Measurements from ENCODE around the gene RFNG. TPM values are rescaled to one million over a fixed set of nuclear protein-coding genes. Genes with fewer than 3 reads are reported as not detected.
A peak's percentile ranks its signal among the peaks of the same experiment; 100 is the strongest.

The RFNG gene
- 16.7 and 23.8 TPM in 2 replicates for total RNA-seq (2014; rRNA removed; shearing (Covaris generic))

GRCh38 chr17:82051776-82052637 lies at the start of gene RFNG, which contains the start of gene GPS1:
Gene RFNG, minus strand, starts transcription at chr17:82051811. Its CDS starts 45 bp downstream, at chr17:82051766.
Gene GPS1, plus strand, starts transcription at chr17:82051898. Its CDS starts 34 bp downstream, at chr17:82051932.
- Histone ChIP-seq H3K27me3 (replicated peaks) (no peaks in the 10 kb centered on the region), H3K9me3 (replicated peaks) (no peaks in the 10 kb centered on the region), H3K27ac (no peak within 1 kb of the TSS), H3K4me3 (peak within 1 kb of the TSS; percentile 100), H3K4me1 (replicated peaks) (peaks cover 28% of the 10 kb centered on the region), H3K36me3 (peaks cover 87% of the 10 kb centered on the region)
- no peak for DNase-seq (ENCODE audit: low read depth in 1 of 2, low spot score in 2 of 2)

- Histone ChIP-seq H3K36me3 (peaks cover 29% of the 10 kb centered on the region), H3K27me3 (replicated peaks) (no peaks in the 10 kb centered on the region), H3K27ac (no peak overlapping the region), H3K4me3 (no peak overlapping the region), H3K9me3 (replicated peaks) (peaks cover 13% of the 10 kb centered on the region), H3K4me1 (replicated peaks) (peaks cover 45% of the 10 kb centered on the region)
- no peak for DNase-seq (ENCODE audit: low read depth in 1 of 2, low spot score in 2 of 2)
Measured at GRCh38 chr17:82101301-82101715, 49.7 kb upstream of the RFNG start.

- H3K4me3 ChIP-seq: no peak overlapping the region
- no peaks in the 10 kb centered on the region for H3K27me3 ChIP-seq (replicated peaks)
- peaks cover 32% of the 10 kb centered on the region for H3K36me3 ChIP-seq
- DNase-seq (ENCODE audit: low read depth in 1 of 2, low spot score in 2 of 2): no peak
- H3K27ac ChIP-seq: no peak overlapping the region
- H3K4me1 ChIP-seq (replicated peaks): peaks cover 45% of the 10 kb centered on the region
- H3K9me3 ChIP-seq (replicated peaks): peaks cover 13% of the 10 kb centered on the region
Measured at GRCh38 chr17:82100502-82101298, 49.1 kb upstream of the RFNG start.

- peak overlapping the region; percentile 97 for H3K27ac ChIP-seq
- peaks cover 13% of the 10 kb centered on the region for H3K9me3 ChIP-seq (replicated peaks)
- H3K36me3 ChIP-seq: peaks cover 44% of the 10 kb centered on the region
- H3K4me1 ChIP-seq (replicated peaks): peaks cover 45% of the 10 kb centered on the region
- H3K4me3 ChIP-seq: peak overlapping the region; percentile 99
- DNase-seq (ENCODE audit: low read depth in 1 of 2, low spot score in 2 of 2): no peak
- no peaks in the 10 kb centered on the region for H3K27me3 ChIP-seq (replicated peaks)
Measured at GRCh38 chr17:82098939-82099763, 47.5 kb upstream of the RFNG start.

GRCh38 chr17:82098169-82098938 lies 46.7 kb upstream of the RFNG start, which contains the start of gene FASN:
Gene FASN, minus strand, starts transcription at chr17:82098236. Its CDS starts 1,791 bp downstream, at chr17:82096445.
- peak; percentile 97 to 98 for DNase-seq (ENCODE audit: low read depth in 1 of 2, low spot score in 2 of 2)
- no peaks in the 10 kb centered on the region for H3K27me3 ChIP-seq (replicated peaks)
- peak within 1 kb of the TSS; percentile 97 for H3K27ac ChIP-seq
- H3K9me3 ChIP-seq (replicated peaks): peaks cover 13% of the 10 kb centered on the region
- H3K36me3 ChIP-seq: peaks cover 51% of the 10 kb centered on the region
- H3K4me1 ChIP-seq (replicated peaks): peaks cover 45% of the 10 kb centered on the region
- H3K4me3 ChIP-seq: peak within 1 kb of the TSS; percentile 99

GRCh38 chr17:82097919-82098168 lies 46.2 kb upstream of the RFNG start:
- Histone ChIP-seq H3K9me3 (replicated peaks) (peaks cover 13% of the 10 kb centered on the region), H3K27me3 (replicated peaks) (no peaks in the 10 kb centered on the region), H3K36me3 (peaks cover 56% of the 10 kb centered on the region), H3K4me1 (replicated peaks) (peaks cover 45% of the 10 kb centered on the region), H3K4me3 (peak overlapping the region; percentile 99), H3K27ac (peak overlapping the region; percentile 75)
- DNase-seq (ENCODE audit: low read depth in 1 of 2, low spot score in 2 of 2): no peak

GRCh38 chr17:82097184-82097918 lies 45.7 kb upstream of the RFNG start:
- H3K9me3 ChIP-seq (replicated peaks): peaks cover 13% of the 10 kb centered on the region
- peaks cover 45% of the 10 kb centered on the region for H3K4me1 ChIP-seq (replicated peaks)
- peaks cover 59% of the 10 kb centered on the region for H3K36me3 ChIP-seq
- H3K27ac ChIP-seq: peak overlapping the region; percentile 75
- H3K4me3 ChIP-seq: peak overlapping the region; percentile 99
- peak; percentile 79 to 83 for DNase-seq (ENCODE audit: low read depth in 1 of 2, low spot score in 2 of 2)
- no peaks in the 10 kb centered on the region for H3K27me3 ChIP-seq (replicated peaks)

- Histone ChIP-seq H3K9me3 (replicated peaks) (peaks cover 13% of the 10 kb centered on the region), H3K4me1 (replicated peaks) (peaks cover 45% of the 10 kb centered on the region), H3K36me3 (peaks cover 65% of the 10 kb centered on the region), H3K27me3 (replicated peaks) (no peaks in the 10 kb centered on the region), H3K27ac (no peak overlapping the region), H3K4me3 (peak overlapping the region; percentile 99)
- DNase-seq (ENCODE audit: low read depth in 1 of 2, low spot score in 2 of 2): no peak
Measured at GRCh38 chr17:82096709-82097183, 45.1 kb upstream of the RFNG start.

GRCh38 chr17:82095777-82096708 lies 44.4 kb upstream of the RFNG start:
- Histone ChIP-seq H3K27ac (no peak overlapping the region), H3K36me3 (peaks cover 73% of the 10 kb centered on the region)
- no peak for DNase-seq (ENCODE audit: low read depth in 1 of 2, low spot score in 2 of 2)

GRCh38 chr17:82094931-82095776 lies 43.5 kb upstream of the RFNG start:
- Histone ChIP-seq H3K4me3 (no peak overlapping the region), H3K9me3 (replicated peaks) (peaks cover 13% of the 10 kb centered on the region), H3K4me1 (replicated peaks) (peaks cover 42% of the 10 kb centered on the region), H3K27ac (no peak overlapping the region), H3K36me3 (peaks cover 80% of the 10 kb centered on the region), H3K27me3 (replicated peaks) (no peaks in the 10 kb centered on the region)
- DNase-seq (ENCODE audit: low read depth in 1 of 2, low spot score in 2 of 2): no peak

More at GRCh38 chr17:82095777-82096708, 44.4 kb upstream of the RFNG start:
- peaks cover 45% of the 10 kb centered on the region for H3K4me1 ChIP-seq (replicated peaks)
- H3K4me3 ChIP-seq: peak overlapping the region; percentile 99; the same call in 1 of the 2 replicates
- H3K27me3 ChIP-seq (replicated peaks): no peaks in the 10 kb centered on the region
- peaks cover 13% of the 10 kb centered on the region for H3K9me3 ChIP-seq (replicated peaks)
